Omental fat pad (tissue), 4 donors: ENCODE measurements around the gene RNF112. TPM values are rescaled to one million over a fixed set of nuclear protein-coding genes. Genes with fewer than 3 reads are reported as not detected.

Source experiments
- ATAC-seq: fragments of 150-250 bp; one replicate; pipeline ENCODE4 v1.9.1; 2016; ENCODE audit warnings: mild to moderate bottlenecking, moderate library complexity; ENCODE audit not compliant: low FRiP score
- DNase-seq: peaks from one replicate; pipeline ENCODE4 v3.0.0-alpha.2; 2019; ENCODE audit warnings: low spot score
- total RNA-seq, 4 donors: library from RNA; depleted of rRNA; stranded (reverse); fragments of >200 nt; gene quantifications; one replicate each; pipeline ENCODE4 v1.1.0, GENCODE V29; 2016
- TF ChIP-seq, protein P1 (sequence below), 3 donors: fragments of 450-650 bp; IDR thresholded peaks; one replicate each; pipeline ENCODE4 v1.5.1; 2016 to 2017; ENCODE audit warnings: antibody characterized with exemption in 3 of 3, mild to moderate bottlenecking in 3 of 3, moderate library complexity in 2 of 3

RNF112 gene
- total RNA-seq, 4 donors from 2014 or later: 0.44 to 3.0 (median 1.7) TPM

DNA sequence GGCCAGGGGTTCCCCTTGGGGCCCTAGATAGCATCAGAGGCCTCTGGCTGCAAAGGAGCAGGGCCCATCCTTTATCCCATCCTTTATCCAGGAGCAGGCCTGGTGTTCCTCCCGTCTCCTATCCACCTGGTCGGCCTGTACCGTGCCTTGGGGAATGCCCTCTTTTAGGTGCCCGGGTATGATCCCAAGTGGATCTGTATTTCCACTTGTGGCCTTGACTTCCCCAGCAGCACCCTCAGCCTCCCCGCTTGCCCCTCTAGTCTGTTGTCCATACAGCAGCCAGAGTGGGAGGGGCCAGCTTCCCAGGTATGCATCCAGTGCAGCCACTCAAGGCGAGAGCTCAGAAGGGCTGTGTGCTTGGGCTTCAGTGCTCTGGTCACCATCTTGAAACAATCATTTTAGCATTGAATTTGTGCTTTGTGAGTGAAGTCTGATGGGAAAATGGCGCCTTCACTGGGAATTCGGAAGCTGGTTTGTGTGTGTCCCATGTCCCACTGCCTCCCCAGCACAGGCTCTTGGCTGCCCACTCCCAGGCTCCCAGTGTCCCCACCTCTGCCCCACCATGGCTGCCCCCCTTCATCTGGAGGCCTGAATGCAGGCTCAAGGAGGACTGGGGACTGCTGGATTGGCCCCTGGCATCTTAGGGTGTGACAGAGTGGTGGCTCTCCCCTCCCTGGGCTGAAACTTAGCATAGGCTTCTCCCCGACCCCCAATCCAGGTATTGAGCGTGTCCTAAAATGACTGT is 3.3 kb upstream of the RNF112 start:
- TF ChIP-seq, protein P1, sequence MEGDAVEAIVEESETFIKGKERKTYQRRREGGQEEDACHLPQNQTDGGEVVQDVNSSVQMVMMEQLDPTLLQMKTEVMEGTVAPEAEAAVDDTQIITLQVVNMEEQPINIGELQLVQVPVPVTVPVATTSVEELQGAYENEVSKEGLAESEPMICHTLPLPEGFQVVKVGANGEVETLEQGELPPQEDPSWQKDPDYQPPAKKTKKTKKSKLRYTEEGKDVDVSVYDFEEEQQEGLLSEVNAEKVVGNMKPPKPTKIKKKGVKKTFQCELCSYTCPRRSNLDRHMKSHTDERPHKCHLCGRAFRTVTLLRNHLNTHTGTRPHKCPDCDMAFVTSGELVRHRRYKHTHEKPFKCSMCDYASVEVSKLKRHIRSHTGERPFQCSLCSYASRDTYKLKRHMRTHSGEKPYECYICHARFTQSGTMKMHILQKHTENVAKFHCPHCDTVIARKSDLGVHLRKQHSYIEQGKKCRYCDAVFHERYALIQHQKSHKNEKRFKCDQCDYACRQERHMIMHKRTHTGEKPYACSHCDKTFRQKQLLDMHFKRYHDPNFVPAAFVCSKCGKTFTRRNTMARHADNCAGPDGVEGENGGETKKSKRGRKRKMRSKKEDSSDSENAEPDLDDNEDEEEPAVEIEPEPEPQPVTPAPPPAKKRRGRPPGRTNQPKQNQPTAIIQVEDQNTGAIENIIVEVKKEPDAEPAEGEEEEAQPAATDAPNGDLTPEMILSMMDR (IDR thresholded peaks at IDR 0.05): no peak
- ATAC-seq (no peak), DNase-seq (no peak)

DNA sequence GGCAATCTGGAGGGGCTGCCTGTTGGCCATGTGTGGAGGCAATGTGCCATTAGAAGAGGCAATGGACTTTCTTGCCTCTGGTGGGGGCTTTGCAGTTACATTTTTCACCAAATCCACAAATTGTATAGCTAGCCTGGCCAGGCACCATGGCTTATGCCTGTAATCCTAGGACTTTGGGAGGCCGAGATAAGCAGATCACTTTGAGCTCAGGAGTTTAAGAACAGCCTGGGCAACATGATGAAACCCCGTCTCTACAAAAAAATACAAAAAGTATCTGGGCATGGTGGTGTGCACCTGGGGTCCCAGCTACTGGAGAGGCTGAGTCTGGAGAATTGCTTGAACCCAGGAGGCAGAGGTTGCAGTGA is 2.7 kb upstream of the RNF112 start:
- no peak for ATAC-seq
- TF ChIP-seq, protein P1 (IDR thresholded peaks at IDR 0.05): no peak
- DNase-seq: no peak

DNA sequence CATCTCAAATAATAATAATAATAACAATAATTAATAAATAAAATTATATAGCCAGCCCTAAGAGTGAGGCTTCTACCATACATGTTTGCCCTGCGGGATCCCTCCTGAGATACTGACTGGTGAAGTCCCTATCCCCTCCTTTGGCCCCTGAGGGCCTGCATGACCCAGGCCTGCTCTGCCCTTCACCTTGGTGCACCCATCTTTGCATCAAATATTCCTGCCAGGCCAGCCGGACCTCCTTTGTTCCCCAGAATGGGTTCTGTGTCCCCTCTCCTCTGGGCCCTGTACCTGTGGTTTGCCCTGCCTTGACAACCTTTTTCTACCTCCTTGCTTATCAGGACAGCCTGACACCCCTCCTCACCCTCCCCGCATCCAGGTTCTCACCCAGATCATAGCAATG is 2.0 kb upstream of the RNF112 start:
- ATAC-seq (no peak), DNase-seq (no peak)
- TF ChIP-seq, protein P1 (IDR thresholded peaks at IDR 0.05): no peak

DNA sequence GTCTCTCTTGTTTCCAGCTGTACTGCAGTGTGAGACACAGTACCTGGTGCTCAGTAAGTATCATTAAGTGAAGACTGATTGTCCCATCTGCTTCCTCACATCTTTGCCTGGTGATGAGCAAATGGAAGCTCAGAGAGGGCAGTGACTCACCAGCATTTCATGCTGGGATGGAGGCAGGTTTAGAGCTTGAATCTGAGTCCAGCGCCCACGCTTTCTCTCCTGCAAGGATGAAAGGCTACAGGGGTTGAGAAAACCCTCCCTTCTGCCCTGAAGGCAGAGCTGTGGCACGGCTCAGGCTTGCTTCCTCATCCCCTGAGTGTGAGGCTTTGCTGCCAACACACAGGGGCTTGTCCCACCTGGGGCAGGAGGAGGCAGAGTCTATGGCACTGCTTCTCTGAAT is 1.5 kb upstream of the RNF112 start:
- ATAC-seq (no peak), DNase-seq (no peak)
- TF ChIP-seq, protein P1 (IDR thresholded peaks at IDR 0.05): no peak

DNA sequence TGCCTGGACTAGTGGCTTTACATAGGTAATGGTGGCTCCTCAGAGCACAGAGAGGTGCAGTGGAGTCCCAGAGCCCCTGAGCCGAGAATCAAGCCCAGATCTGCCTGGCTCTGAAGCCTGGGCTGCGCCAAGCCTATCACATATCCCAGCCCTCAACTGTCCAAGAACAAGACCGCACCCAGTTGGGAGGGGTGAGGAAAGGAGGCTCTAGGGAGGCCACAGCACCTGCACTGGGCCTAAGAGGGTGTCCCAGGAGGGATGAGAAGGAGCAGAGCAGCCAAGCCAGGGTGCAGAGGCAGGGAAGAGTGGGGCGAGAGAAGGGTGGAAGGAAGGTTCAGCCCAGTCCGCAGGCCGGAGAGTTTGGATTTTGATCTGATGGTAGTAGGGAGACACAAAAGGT is 941 bp upstream of the RNF112 start:
- ATAC-seq (no peak), DNase-seq (no peak)
- TF ChIP-seq, protein P1 (IDR thresholded peaks at IDR 0.05): no peak

DNA sequence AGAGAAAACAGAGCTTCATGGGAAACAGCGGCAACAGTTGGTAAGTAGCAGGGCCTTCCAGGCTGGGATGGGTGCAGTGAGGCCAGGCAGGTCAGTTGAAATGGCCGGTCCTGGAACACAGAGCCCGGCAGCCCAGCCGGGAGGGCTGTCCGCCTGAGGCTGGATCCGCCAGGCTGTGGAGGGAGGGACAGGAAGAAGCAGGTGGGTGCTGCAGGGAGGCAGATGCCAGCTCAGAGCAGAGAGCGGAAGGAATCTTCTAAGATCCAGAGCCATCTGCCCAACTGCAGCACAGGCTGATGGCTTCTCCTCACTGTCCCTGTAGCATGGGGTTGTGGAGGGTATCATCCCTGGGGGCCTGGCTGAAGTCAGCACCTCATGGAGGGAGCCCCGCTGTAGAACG is 599 bp downstream of the RNF112 start:
- ATAC-seq: no peak
- TF ChIP-seq, protein P1 (IDR thresholded peaks at IDR 0.05): no peak
- no peak for DNase-seq

DNA sequence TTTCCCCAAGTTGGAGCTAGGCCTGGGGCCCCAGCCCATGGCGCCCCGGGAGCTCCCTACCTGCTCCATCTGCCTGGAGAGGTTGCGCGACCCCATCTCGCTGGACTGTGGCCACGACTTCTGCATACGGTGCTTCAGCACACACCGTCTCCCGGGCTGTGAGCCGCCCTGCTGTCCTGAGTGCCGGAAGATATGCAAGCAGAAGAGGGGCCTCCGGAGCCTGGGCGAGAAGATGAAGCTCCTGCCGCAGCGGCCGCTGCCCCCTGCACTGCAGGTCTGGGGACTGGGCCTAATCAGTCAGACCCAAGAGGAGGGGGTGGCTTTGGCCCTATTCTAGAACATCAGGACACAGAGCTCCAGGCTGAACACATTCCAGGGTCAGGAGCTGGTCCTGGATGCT is 1.5 kb downstream of the RNF112 start:
- TF ChIP-seq, protein P1 (IDR thresholded peaks at IDR 0.05): no peak
- ATAC-seq: no peak
- DNase-seq: no peak
